Upper lobe of left lung (tissue), 4 donors: ENCODE data around the gene PARD6B.

ENCODE experiments used
- EP300 ChIP-seq, 4 donors: sonication (generic); formaldehyde crosslinking; IDR thresholded peaks; one replicate each; pipeline ENCODE4 v1.5.1; 2017; ENCODE audit warnings: antibody characterized with exemption in 4 of 4, control low read depth in 2 of 4
- POLR2A ChIP-seq, 4 donors: fragments of 450-650 bp; IDR thresholded peaks; one replicate each; pipeline ENCODE4 v1.5.1; 2016 to 2017; ENCODE audit warnings: antibody characterized with exemption in 4 of 4, mild to moderate bottlenecking in 2 of 4
- TF ChIP-seq, protein P1 (sequence below), 6 experiments: fragments of 450-650 bp in 4 of 6; fragments of 200-600 bp in 2 of 6; sonication (generic) in 2 of 6; IDR thresholded peaks; one replicate each; pipeline ENCODE4 v1.5.1; 2016 to 2019; ENCODE audit warnings: antibody characterized with exemption in 6 of 6

DNA sequence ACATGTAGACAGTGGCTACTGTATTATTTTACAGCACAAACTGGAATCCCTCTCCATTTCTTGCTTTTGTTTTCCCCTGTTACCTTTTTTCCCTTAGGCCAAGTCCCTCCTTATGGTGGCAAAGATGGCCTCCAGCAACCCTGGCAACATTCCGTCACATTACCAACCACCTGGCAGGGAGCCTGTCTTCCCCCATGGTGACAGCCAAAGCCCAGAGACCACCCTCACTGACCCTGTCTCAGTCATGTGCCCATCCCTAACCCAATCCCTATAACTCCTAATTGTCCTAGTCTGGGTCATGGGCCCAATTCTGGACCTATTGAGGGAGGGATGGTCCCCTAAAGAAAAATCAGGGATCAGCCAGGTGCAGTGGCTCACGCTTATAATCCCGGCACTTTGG is 27.6 kb downstream of the PARD6B start:
- no peak for TF ChIP-seq POLR2A (IDR thresholded peaks at IDR 0.05)
- TF ChIP-seq, protein P1, sequence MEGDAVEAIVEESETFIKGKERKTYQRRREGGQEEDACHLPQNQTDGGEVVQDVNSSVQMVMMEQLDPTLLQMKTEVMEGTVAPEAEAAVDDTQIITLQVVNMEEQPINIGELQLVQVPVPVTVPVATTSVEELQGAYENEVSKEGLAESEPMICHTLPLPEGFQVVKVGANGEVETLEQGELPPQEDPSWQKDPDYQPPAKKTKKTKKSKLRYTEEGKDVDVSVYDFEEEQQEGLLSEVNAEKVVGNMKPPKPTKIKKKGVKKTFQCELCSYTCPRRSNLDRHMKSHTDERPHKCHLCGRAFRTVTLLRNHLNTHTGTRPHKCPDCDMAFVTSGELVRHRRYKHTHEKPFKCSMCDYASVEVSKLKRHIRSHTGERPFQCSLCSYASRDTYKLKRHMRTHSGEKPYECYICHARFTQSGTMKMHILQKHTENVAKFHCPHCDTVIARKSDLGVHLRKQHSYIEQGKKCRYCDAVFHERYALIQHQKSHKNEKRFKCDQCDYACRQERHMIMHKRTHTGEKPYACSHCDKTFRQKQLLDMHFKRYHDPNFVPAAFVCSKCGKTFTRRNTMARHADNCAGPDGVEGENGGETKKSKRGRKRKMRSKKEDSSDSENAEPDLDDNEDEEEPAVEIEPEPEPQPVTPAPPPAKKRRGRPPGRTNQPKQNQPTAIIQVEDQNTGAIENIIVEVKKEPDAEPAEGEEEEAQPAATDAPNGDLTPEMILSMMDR (IDR thresholded peaks at IDR 0.05): no peak
- no peak for TF ChIP-seq EP300 (IDR thresholded peaks at IDR 0.05)
